Measurements from ENCODE around the gene NELL1.
A peak's percentile ranks its signal among the peaks of the same experiment; 100 is the strongest.

DNA sequence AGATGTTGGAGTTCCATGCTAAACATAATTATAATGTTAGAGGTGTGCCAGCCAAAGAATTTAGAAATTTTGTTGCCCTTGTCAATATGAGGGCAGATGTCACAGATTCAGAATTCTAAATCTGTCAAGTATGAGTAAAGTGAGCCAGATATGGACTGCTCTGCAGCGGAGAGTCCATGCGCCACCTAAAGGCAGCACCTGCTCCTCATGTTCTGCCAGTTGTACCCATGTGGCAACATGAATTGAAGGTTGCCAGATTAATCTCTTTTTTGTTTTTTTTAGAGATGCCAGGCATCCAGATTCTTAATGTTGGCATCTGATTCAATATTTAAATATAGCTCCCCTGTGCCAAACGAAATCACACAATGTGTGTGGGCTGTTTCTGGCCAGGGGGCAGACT lies 844.9 kb downstream of the NELL1 start:
- TF ChIP-seq SIN3A (IDR thresholded peaks at IDR 0.05; ENCODE audit: borderline replicate concordance, insufficient read depth, low read depth, low read length), result no peak
- TF ChIP-seq, protein P1, sequence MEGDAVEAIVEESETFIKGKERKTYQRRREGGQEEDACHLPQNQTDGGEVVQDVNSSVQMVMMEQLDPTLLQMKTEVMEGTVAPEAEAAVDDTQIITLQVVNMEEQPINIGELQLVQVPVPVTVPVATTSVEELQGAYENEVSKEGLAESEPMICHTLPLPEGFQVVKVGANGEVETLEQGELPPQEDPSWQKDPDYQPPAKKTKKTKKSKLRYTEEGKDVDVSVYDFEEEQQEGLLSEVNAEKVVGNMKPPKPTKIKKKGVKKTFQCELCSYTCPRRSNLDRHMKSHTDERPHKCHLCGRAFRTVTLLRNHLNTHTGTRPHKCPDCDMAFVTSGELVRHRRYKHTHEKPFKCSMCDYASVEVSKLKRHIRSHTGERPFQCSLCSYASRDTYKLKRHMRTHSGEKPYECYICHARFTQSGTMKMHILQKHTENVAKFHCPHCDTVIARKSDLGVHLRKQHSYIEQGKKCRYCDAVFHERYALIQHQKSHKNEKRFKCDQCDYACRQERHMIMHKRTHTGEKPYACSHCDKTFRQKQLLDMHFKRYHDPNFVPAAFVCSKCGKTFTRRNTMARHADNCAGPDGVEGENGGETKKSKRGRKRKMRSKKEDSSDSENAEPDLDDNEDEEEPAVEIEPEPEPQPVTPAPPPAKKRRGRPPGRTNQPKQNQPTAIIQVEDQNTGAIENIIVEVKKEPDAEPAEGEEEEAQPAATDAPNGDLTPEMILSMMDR (IDR thresholded peaks at IDR 0.05), result peak; percentile 67
